Jurkat, Clone E6-1 (cell line): Measurements from ENCODE around the gene PPP6R1.
"Not testable (repeated sequence)": the region's sequence is repeated elsewhere in the genome, so short reads cannot be mapped to it uniquely, and the experiment has no call there.

Source experiments
- DNase-seq: peaks from one replicate; pipeline ENCODE4 v3.0.0-alpha.2; 2011; ENCODE audit warnings: low read depth, low spot score
- H3K4me3 ChIP-seq: 2 replicates; pipeline ENCODE4 v1.5.1; 2011; ENCODE audit warnings: mild to moderate bottlenecking, low read length, control low read depth, moderate library complexity

The PPP6R1 gene

DNA sequence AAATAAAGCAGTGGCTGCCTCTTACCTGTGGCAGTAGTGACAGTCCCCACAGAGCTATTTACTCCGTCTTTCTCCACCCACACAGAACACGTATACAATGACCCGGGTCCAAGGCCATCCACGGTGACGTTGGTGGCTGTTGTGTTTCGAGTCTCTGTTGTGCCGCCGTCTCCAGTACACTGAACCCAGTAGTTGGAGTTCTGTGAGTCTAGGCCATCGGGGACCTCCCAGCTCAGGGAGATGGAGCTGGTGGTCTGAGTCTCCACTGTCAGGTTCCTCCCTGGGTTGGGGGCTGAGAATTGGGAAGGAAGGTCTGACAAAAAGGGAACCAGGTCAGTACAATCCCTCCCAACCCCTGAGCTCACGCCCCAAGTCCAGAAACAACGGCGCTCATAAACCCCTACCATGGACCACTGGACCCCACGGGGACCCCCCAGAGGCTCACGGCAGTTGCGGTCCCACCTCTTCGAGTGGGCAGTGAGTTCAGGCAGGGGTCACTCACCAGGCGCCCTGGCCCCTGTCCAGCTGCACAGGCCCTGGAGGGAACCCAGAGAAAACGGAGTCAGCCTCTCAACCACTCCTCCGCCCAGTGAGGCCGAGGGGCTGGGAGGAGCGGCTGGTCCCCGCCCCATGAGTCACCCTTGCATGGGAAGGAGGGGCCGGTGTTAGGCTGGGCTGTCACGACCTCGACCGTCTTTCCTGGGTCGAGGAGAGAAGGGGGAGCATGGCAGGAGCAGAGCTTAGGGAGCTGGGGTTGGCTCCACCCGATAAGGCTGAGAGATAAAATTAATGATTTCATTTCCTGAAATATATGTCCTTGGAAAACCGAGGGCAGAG, 51.9 kb downstream of the PPP6R1 start:
- no peak for DNase-seq
- no peak overlapping the region for H3K4me3 ChIP-seq

DNA sequence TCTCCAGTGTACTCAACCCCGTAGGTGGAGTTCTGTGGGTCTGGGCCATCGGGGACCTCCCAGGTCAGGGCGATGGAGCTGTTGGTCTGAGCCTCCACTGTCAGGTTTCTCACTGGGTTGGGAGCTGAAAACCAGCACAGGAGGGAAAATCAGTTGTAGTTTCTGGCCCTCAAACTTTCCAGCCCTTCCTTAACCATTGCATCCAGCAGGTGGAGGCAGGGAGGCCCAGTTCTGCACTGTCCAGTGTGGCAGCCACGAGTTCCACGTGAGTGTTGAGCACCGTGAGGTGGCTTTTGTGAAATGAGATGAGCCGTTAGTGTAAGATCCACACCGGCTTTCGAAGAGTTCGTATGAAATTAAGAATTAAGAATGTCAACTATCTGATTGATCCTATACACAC, 56.6 kb downstream of the PPP6R1 start:
- not testable (repeated sequence) for H3K4me3 ChIP-seq, DNase-seq

DNA sequence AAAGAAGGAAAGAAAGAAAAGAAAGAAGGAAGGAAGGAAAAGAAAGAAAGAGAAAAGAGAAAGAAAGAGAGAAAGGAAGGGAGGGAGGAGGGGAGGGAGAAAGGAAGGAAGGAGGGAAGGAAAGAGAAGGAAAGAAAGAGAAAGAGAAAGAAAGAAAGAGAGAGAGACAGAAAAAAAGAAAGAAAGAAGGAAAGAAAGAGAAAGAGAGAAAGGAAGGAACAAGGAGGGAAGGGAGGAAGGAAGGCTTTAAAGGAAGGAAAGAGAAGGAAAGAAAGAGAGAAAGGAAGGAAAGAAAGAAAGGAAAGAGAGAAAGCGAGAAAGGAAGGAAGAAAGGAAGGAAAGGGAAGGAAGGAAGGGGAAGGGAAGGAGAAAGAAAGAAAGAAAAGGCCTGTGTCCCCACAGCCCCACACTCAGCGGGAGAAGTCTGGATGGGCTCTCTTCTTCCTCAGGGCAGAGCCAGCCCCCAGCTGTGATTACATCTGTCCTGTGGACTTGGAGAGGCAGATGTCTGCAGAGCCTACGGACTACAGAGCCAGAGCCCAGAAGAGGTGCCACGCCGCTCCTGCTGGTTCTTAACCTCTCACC, 59.1 kb downstream of the PPP6R1 start:
- no peak for DNase-seq
- no peak overlapping the region for H3K4me3 ChIP-seq

DNA sequence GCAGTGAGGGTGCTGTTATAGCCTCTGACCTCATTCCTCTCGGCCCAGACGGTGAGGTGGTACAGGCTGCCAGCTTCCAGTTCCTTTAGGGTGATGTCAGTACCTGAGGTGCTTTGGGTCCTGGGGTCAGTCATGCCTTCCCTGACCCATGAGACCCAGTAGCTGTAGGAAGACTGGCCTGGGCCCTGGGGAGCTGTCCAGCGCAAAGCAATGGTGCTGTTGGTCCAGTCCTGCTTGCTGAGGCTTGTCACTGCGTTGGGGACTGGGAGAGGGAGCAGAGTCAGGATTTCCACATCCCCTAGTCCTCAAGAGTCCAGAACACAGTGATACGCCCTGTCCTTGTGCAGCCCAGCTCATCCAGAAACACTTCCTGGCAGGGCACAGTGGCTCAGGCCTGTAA, 60.2 kb downstream of the PPP6R1 start:
- no peak for DNase-seq
- no peak overlapping the region for H3K4me3 ChIP-seq

DNA sequence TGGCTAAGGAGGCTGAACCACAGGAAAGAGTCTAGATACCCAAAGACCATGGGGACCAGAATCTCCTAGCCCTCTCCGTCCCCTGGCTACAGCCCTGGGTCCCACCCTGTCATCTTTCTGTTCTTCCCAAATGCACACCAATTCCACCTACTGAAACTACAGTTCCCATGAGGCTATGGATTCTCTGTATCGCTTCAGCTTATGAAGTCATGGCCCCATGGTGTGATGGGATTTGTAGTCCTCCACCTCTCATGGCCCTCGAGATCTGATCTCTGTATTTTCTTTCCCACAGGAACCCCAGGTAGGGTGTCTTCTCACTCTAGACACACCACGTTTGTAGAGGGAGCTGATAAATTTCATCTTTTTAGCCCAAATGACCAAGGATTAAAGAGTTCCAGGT, 61.3 kb downstream of the PPP6R1 start:
- DNase-seq, result no peak
- no peak overlapping the region for H3K4me3 ChIP-seq

DNA sequence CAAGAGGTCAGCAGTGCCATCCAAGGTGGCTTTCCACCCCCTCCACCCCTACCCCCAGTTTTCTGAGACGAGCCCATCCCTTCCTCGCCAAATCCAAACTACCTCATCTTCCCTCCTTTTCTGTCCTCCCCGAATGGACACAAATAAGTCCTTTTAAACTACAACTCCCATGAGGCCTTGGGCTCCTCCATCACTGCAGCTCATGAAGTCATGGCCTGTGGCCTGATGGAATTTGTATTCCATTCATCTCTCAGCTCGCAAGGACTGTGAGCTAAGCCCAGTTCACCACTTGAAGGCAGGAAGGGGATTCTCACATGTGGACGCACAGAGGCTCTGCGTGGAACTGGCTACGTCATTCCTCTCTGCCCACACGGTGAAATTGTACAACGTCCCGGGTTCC, 62.0 kb downstream of the PPP6R1 start:
- DNase-seq, result no peak

DNA sequence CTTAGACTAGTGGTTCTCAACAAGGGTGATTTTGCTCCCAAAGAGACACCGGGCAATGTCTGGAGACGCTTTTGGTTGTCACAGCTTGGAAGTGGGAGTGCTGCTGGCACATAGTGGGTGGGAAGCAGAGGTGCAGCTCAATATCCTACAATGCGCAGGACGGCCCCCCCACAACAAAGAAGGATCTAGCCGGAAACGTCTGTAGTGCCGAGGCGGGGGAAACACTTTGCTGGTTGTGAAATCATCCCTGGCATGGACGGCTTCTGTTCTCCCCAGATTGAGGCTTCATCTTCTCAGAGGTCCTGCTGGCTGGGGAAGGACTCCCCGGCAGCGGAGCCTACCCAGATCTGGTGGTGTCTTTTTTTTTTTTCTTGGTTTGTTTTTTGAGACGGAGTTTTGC, 65.3 kb downstream of the PPP6R1 start:
- DNase-seq, result no peak
- H3K4me3 ChIP-seq, result no peak overlapping the region

More for the DNA sequence above, 62.0 kb downstream of the PPP6R1 start:
- no peak overlapping the region for H3K4me3 ChIP-seq

DNA sequence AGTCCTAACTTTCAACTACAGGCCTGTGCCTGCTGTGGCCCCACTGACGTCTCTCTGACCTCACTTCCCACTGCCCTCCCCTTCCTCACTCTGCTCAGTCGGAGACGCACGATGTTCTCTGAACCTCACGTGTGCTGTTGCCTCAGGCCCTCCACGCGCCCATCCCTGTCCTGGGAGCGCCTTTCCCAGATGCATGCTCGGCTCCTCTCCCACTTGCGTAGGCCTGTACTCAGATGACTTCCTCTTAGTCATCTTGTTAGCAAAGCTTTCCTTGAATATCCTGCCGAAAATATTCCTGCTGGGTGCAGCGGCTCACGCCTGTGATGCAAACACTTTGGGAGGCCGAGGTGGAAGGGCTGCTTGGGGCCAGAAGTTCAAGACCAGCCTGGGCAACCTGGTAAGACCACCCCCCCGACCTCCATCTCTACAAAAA, 69.4 kb downstream of the PPP6R1 start:
- no peak overlapping the region for H3K4me3 ChIP-seq
- no peak for DNase-seq

DNA sequence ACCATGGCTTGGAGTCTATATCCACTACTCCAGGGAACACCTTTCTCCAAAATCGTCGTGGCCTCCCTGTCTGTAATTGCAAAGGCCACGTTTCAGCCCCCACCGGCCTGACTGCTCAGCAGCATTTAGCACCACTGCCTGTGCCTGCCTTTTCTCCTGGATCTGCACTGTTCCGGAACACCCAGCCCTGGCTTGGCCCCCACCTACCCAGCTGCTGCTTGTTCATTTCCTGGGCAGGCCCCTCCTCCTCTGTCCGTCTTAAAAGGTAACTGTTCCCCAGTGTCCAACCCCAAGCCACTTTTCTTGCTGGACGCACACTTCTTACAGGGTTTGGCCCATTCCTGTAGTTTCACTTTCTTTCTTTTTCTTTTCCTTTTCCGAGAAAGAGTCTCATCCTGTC, 70.2 kb downstream of the PPP6R1 start:
- no peak for DNase-seq
- H3K4me3 ChIP-seq, result no peak overlapping the region

DNA sequence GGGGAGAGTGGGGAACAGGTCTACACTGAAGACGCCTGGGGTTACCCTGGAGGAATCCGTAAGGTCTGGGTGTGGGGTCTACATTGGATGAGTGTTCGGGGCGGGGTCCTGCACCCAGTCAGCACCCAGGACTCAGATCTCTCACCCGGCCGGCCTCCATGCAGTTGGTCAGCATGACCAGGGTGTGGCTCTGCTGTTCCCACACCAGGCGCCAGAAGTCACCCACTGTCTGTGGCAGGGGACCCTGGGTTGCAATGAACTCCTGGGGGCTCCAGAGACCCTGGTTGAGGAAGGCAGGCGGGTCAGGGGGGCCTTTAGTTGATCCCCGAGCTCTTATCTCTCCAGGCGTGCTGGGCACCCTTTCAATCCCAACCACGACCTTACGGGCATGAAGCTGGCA, 72.7 kb downstream of the PPP6R1 start:
- no peak overlapping the region for H3K4me3 ChIP-seq
- no peak for DNase-seq

DNA sequence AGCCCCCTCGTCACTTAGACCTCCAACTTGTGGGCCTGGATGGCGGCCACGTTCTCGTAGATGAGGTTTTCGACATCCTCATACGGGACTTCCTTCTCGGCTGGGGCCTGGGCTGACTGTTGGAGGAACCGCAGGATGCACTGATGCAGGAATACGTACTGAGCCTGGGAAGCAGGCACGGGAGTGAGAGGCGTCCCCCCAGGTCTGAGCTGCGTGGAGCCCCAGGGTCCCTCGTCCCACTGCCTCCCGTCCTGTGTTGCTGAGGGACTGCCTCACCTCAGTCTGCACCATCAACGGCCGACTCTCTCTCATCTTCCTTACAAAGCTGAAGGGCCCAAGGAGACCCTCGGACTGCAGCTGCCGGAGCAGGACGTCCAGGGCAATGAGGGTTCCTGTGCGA, 77.1 kb downstream of the PPP6R1 start:
- no peak for DNase-seq
- H3K4me3 ChIP-seq, result no peak overlapping the region
